GM12891 (cell line): Measurements from ENCODE around the gene TRDMT1.

Experiments
- DNase-seq: peaks from one replicate; pipeline ENCODE4 v3.0.0; 2011; ENCODE audit warnings: low spot score; ENCODE audit not compliant: insufficient read length
- FAIRE-seq: peaks from 2 replicates; lab custom pipeline; 2011; peaks lifted over from hg19 to GRCh38; lab: Jason Lieb, UNC
- PAX5 ChIP-seq: IDR thresholded peaks from 2 replicates; pipeline ENCODE4 v1.6.1; 2011; ENCODE audit warnings: low read length, moderate library complexity, mild to moderate bottlenecking; ENCODE audit not compliant: insufficient read depth, severe bottlenecking
- POLR2A ChIP-seq: IDR thresholded peaks from 2 replicates; pipeline ENCODE4 v1.6.1; 2011; ENCODE audit warnings: low read depth, low read length, control low read depth
- POLR2AphosphoS5 ChIP-seq: IDR thresholded peaks from 2 replicates; pipeline ENCODE4 v1.6.1; 2011; ENCODE audit warnings: low read depth, low read length, control low read depth
- POU2F2 ChIP-seq: IDR thresholded peaks from 2 replicates; pipeline ENCODE4 v1.6.1; 2011; ENCODE audit warnings: low read depth, mild to moderate bottlenecking, control low read depth, low read length, moderate library complexity
- SPI1 ChIP-seq: IDR thresholded peaks from 2 replicates; pipeline ENCODE4 v1.6.1; 2011; ENCODE audit warnings: low read depth, low read length, control low read depth
- TAF1 ChIP-seq: IDR thresholded peaks from 2 replicates; pipeline ENCODE4 v1.6.1; 2011; ENCODE audit warnings: low read depth, low read length, control low read depth

The TRDMT1 gene

DNA sequence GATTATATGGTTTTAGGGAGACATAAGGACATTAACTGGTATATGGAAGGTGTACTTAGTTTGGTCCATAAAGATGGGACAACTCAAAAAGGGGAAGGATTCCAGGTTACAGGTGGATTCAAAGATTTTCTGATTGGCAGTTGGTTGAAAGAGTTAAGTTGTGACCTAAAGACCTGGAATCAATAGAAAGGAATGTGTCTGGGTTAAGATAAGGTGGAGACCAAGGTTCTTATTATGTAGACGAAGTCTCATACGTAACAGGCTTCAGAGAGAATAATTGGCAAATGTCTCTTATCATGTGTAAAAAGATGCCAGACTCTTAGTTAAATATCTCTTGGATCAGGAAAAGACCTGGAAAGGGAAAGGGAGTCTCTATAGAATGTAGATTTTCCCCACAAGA, 1.0 kb upstream of the TRDMT1 start:
- FAIRE-seq (no peak), DNase-seq (no peak)
- TF ChIP-seq POU2F2 (no peak), POLR2AphosphoS5 (no peak), SPI1 (no peak), TAF1 (no peak), POLR2A (no peak), PAX5 (no peak)

DNA sequence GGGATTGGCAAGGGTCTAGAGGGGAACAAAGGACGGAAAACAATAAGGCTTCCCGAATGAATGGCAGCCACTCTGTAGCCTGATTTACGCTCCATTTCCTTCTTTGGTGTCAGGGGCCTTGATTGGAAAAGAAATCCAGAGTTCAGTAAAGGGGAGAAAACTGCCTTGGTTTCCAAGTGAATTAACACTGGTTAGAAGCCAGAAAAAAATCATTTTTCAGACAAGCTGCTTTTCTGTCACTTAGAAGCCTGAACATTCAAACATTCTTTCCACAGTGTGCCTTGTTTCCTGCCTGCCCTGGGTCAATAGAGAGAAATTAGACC, 283 bp upstream of the TRDMT1 start:
- no peak for DNase-seq
- TF ChIP-seq TAF1 (no peak), POU2F2 (no peak), POLR2A (no peak), SPI1 (no peak), POLR2AphosphoS5 (no peak)
- no peak for FAIRE-seq

GRCh38 chr10:17200001-17200911, 1.2 kb downstream of the TRDMT1 start:
- TF ChIP-seq PAX5: no peak
- no peak for TF ChIP-seq TAF1
- TF ChIP-seq POU2F2: no peak
- TF ChIP-seq POLR2A: no peak
- no peak for TF ChIP-seq POLR2AphosphoS5
- peak; percentile 26; the same call in 1 of the 2 replicates for TF ChIP-seq SPI1
- FAIRE-seq (no peak), DNase-seq (peak; percentile 5)

DNA sequence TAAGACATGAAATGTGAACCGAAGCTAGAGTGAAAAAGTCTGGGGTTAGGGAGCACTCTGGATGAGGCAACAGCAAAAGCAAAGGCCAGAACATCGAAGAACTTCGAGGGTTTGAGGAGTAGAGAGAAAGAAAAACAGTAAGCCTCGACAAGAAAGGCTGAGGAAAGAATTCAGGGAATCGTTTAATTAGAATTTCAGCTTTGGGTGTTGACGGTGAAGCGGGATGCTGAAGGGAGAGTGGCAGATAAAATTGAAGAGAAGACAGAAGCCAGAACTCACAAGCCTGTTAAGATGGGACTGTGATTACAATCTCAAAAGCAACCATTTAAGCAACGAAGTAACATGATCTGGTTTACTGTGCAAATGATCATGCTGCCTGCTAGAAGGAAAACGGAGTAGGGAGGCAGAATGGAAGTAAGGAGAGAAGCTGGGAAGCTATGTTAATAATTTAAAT, 2.1 kb downstream of the TRDMT1 start:
- no peak for FAIRE-seq
- TF ChIP-seq TAF1: no peak
- TF ChIP-seq POLR2AphosphoS5: no peak
- no peak for TF ChIP-seq POLR2A
- no peak for TF ChIP-seq PAX5
- TF ChIP-seq POU2F2: no peak
- no peak for TF ChIP-seq SPI1
- DNase-seq: no peak

- TF ChIP-seq POLR2AphosphoS5: no peak
- no peak for TF ChIP-seq SPI1
- no peak for TF ChIP-seq TAF1
- TF ChIP-seq POLR2A: no peak
- TF ChIP-seq POU2F2: no peak
- no peak for TF ChIP-seq PAX5
- FAIRE-seq (no peak), DNase-seq (no peak)
Observed at GRCh38 chr10:17196573-17196972, 4.9 kb downstream of the TRDMT1 start.

GRCh38 chr10:17196045-17196444, 5.4 kb downstream of the TRDMT1 start:
- no peak for TF ChIP-seq TAF1
- no peak for TF ChIP-seq PAX5
- TF ChIP-seq SPI1: no peak
- no peak for TF ChIP-seq POU2F2
- TF ChIP-seq POLR2AphosphoS5: no peak
- no peak for TF ChIP-seq POLR2A
- DNase-seq (no peak), FAIRE-seq (no peak)

GRCh38 chr10:17195083-17195482, 6.4 kb downstream of the TRDMT1 start:
- DNase-seq: no peak
- TF ChIP-seq POU2F2: no peak
- TF ChIP-seq POLR2AphosphoS5: no peak
- no peak for TF ChIP-seq TAF1
- no peak for TF ChIP-seq POLR2A
- TF ChIP-seq PAX5: no peak
- no peak for TF ChIP-seq SPI1
- FAIRE-seq: no peak

DNA sequence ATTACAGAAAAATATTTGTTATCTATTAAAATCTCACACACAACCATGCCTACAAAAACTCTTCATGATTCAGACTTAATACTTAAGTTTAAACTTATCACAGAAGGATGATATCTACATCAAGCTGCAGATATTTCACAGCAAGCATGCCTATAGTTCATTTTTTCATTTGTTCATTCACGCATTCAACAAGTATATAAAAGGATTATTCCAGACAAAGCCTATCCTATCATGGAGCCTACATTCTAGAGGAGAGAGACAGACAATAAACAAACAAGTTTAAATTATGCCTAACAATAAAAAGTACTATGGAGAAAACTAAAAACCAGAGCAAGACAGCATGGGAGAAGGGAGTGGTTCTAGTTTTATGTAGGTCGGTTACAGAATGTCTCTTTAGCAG, 10.9 kb downstream of the TRDMT1 start:
- DNase-seq (no peak), FAIRE-seq (no peak)
- TF ChIP-seq SPI1: no peak
- TF ChIP-seq POLR2AphosphoS5: no peak
- no peak for TF ChIP-seq TAF1
- no peak for TF ChIP-seq POU2F2
- TF ChIP-seq PAX5: no peak
- no peak for TF ChIP-seq POLR2A

DNA sequence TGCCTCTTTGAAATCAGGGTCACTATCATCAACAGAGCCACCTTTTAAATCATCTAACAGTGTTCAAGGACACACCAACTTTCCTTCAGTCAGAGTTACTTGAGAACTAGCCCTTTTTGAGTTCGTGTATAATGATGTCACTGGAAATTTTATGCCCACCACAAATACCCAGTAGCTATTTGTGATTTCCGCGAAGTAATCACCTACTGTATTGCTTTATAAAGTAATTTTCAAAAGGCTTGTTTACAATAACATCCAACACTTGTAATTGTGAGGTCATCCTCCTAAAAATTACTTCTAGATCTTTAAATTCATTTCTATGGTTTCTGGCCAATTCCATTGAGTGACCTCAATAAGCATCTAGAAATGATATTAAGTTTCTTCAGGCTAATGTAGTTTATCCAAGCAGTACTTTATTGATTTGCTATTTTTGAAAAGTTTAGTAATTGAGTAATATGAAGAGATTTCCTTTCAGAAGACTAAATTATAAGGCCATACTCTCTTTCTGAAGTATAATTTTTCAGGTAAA, 12.8 kb downstream of the TRDMT1 start:
- no peak for TF ChIP-seq POU2F2
- no peak for TF ChIP-seq POLR2A
- no peak for TF ChIP-seq TAF1
- TF ChIP-seq PAX5: no peak
- TF ChIP-seq SPI1: no peak
- no peak for TF ChIP-seq POLR2AphosphoS5
- FAIRE-seq (no peak), DNase-seq (no peak)
